ENCODE results near the gene HYOU1. TPM values are rescaled to one million over a fixed set of nuclear protein-coding genes. Genes with fewer than 3 reads are reported as not detected.
A peak's percentile ranks its signal among the peaks of the same experiment; 100 is the strongest.

The HYOU1 gene
- total and polyA plus RNA-seq, 2 experiments from 2014 or later: 103 to 125 TPM

DNA sequence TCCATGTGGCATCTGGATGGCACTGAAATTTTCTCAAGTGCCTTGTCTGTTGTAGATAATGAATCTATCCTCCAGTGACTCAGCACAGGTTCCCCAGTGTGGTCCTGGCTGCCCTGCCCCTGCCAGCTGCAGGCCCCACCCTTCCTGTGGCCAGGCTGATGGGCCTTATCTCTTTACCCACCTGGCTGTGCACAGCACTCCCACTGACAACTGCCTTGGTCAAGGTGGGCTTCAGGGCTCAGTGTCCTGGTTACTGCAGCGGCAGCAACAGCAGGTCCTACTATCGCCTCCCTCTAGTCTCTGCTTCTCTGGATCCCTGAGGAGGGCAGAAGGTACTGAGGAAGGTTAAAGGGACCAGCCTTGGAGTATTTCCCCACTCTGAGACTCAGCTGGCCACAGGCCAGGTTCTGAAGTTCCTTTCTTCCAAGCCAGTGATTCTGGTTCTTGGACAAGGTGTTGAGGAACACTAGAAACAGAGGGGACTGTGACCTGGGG lies 30.8 kb upstream of the HYOU1 start:
- no peak for DNase-seq (ENCODE audit: low read depth in 1 of 2, low spot score in 1 of 2)
- peaks cover 7% of the 10 kb centered on the region for H3K4me1 ChIP-seq (ENCODE audit: low read depth)
- H3K4me3 ChIP-seq: no peak overlapping the region
- no peaks in the 10 kb centered on the region for H3K27me3 ChIP-seq
- TF ChIP-seq, protein P1, sequence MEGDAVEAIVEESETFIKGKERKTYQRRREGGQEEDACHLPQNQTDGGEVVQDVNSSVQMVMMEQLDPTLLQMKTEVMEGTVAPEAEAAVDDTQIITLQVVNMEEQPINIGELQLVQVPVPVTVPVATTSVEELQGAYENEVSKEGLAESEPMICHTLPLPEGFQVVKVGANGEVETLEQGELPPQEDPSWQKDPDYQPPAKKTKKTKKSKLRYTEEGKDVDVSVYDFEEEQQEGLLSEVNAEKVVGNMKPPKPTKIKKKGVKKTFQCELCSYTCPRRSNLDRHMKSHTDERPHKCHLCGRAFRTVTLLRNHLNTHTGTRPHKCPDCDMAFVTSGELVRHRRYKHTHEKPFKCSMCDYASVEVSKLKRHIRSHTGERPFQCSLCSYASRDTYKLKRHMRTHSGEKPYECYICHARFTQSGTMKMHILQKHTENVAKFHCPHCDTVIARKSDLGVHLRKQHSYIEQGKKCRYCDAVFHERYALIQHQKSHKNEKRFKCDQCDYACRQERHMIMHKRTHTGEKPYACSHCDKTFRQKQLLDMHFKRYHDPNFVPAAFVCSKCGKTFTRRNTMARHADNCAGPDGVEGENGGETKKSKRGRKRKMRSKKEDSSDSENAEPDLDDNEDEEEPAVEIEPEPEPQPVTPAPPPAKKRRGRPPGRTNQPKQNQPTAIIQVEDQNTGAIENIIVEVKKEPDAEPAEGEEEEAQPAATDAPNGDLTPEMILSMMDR (IDR thresholded peaks at IDR 0.05; ENCODE audit: low read depth, low read length): no peak
- peaks cover 9% of the 10 kb centered on the region for H3K36me3 ChIP-seq
- H3K27ac ChIP-seq: no peak overlapping the region
- H3K9me3 ChIP-seq (ENCODE audit: low read depth): no peaks in the 10 kb centered on the region

DNA sequence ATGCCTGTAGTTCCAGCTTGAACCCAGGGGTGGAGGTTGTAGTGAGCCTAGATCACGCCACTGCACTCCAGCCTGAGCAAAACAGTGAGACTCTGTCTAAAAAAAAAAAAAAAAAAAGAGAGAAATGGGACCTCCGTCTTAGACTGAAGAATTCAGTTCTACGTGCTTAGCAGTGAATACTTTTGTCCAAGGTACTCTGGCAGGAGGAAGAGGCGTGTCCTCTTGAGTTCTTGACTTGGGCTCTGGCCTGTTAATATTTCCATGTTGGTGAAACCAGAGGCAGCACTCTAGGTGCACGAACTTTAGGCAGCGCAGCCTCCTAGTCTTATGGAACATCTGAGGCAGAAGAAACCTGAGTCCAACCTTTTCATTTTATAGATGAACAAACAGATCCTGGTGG lies 30.1 kb upstream of the HYOU1 start:
- no peaks in the 10 kb centered on the region for H3K9me3 ChIP-seq (ENCODE audit: low read depth)
- no peak overlapping the region for H3K4me3 ChIP-seq
- no peaks in the 10 kb centered on the region for H3K27me3 ChIP-seq
- H3K27ac ChIP-seq: no peak overlapping the region
- H3K36me3 ChIP-seq: peaks cover 9% of the 10 kb centered on the region
- TF ChIP-seq, protein P1 (IDR thresholded peaks at IDR 0.05; ENCODE audit: low read depth, low read length): no peak
- no peak for DNase-seq (ENCODE audit: low read depth in 1 of 2, low spot score in 1 of 2)
- peaks cover 6% of the 10 kb centered on the region for H3K4me1 ChIP-seq (ENCODE audit: low read depth)

DNA sequence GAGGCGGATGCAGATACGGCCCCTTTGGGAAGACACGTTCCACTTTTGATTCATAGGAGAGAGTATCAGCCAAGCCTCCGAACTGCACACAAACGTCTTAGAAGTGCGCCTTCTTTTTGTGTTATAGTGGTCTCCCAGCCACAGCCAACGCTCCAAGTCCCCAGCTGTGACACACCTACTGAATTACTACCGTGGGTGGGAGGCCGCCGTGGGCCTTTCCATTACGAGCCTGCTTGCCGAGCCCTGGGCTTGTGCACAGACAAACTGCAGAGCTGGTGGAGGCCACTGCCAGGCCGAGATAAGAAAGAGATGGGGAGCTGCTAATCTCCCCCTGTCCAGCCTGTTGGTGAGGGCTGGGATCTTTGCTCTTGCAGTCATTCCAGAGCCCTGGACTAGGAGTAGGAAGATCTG lies 28.4 kb upstream of the HYOU1 start:
- peaks cover 13% of the 10 kb centered on the region for H3K36me3 ChIP-seq
- H3K4me1 ChIP-seq (ENCODE audit: low read depth): peaks cover 6% of the 10 kb centered on the region
- no peaks in the 10 kb centered on the region for H3K9me3 ChIP-seq (ENCODE audit: low read depth)
- H3K27ac ChIP-seq: peak overlapping the region; percentile 75
- TF ChIP-seq, protein P1 (IDR thresholded peaks at IDR 0.05; ENCODE audit: low read depth, low read length): no peak
- H3K27me3 ChIP-seq: no peaks in the 10 kb centered on the region
- DNase-seq (ENCODE audit: low read depth in 1 of 2, low spot score in 1 of 2): no peak
- peak overlapping the region; percentile 82 for H3K4me3 ChIP-seq

DNA sequence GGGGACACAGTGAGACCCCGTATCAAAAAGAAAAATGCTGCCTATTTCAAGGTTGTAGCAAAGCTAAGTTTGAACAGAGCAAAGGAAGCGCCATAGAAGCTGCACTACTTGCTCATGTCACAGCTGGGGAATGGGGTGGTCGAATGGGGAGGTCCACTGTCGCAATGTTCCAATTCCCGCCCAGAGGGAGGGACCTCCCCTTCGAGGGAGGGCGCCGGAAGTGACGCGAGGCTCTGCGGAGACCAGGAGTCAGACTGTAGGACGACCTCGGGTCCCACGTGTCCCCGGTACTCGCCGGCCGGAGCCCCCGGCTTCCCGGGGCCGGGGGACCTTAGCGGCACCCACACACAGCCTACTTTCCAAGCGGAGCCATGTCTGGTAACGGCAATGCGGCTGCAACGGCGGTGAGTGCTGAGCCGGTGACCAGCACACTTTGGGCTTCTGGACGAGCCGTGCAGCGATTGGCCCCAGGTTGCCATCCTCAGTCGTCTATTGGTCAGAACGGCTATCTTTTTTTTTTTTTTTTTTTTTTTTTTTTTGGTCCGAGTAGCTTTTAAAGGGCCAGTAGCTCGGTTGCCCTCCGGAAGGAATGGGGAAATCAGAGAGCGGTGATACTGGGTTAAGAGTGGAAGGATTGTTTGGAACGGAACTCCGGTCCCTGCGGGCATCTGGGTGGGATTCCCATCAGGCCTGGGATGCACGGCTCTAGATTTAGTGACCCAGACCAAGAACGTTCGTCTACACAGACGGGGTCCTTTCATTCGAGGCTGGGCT lies 27.8 kb upstream of the HYOU1 start, which contains the start of gene HMBS:
TSS of gene HMBS (plus strand) at position 219 of the 774 bp plus-strand sequence. CDS start at position 372, 153 bp downstream.
- DNase-seq (ENCODE audit: low read depth in 1 of 2, low spot score in 1 of 2): peak; percentile 93 to 96
- Histone ChIP-seq H3K27ac (peak within 1 kb of the TSS; percentile 92), H3K27me3 (no peaks in the 10 kb centered on the region), H3K36me3 (peaks cover 16% of the 10 kb centered on the region), H3K9me3 (ENCODE audit: low read depth) (no peaks in the 10 kb centered on the region), H3K4me3 (peak within 1 kb of the TSS; percentile 82), H3K4me1 (ENCODE audit: low read depth) (peaks cover 6% of the 10 kb centered on the region)
- TF ChIP-seq, protein P1 (IDR thresholded peaks at IDR 0.05; ENCODE audit: low read depth, low read length): no peak

DNA sequence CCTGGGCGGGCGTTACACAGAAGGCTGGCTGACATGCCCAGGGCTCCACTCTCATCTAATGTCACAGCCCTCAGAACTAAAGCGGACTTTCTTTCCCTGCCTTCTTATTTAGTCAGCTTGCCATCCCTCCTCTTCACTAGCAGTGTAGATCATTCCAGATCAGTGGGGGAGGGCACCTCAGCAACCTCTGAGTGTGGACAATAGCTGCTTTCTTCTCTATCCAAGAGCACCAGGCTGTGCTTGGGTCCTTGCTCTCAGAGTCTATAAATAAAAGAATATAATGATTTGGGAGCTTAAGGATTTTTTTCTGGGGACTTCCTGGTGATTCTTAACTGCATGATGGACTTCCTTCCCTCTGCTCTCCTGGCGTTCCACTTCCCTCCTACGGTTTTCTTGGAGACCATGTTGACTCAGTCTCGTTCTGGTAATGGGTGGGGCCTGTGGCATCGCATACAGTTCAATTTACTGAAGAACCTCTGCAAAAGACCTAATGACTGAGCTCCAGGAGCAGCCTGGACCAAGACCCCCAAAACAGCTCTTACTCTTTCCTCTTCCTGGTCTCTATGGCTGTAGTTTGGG lies 24.8 kb upstream of the HYOU1 start:
- Histone ChIP-seq H3K4me1 (ENCODE audit: low read depth) (peaks cover 6% of the 10 kb centered on the region), H3K27me3 (no peaks in the 10 kb centered on the region), H3K36me3 (peaks cover 39% of the 10 kb centered on the region), H3K27ac (no peak overlapping the region), H3K4me3 (no peak overlapping the region), H3K9me3 (ENCODE audit: low read depth) (no peaks in the 10 kb centered on the region)
- TF ChIP-seq, protein P1 (IDR thresholded peaks at IDR 0.05; ENCODE audit: low read depth, low read length): no peak
- DNase-seq (ENCODE audit: low read depth in 1 of 2, low spot score in 1 of 2): no peak
